HG02852 (cell line): ENCODE results near the gene DCUN1D2.
"Not testable (repeated sequence)": the region's sequence is repeated elsewhere in the genome, so short reads cannot be mapped to it uniquely, and the experiment has no call there.

Experiments used
- ATAC-seq: cut with Tn5 transposase; IDR thresholded peaks from one replicate; pipeline ENCODE4 v1.9.1; 2021; ENCODE audit warnings: mild to moderate bottlenecking, moderate library complexity; ENCODE audit not compliant: unreplicated experiment

The DCUN1D2 gene

DNA sequence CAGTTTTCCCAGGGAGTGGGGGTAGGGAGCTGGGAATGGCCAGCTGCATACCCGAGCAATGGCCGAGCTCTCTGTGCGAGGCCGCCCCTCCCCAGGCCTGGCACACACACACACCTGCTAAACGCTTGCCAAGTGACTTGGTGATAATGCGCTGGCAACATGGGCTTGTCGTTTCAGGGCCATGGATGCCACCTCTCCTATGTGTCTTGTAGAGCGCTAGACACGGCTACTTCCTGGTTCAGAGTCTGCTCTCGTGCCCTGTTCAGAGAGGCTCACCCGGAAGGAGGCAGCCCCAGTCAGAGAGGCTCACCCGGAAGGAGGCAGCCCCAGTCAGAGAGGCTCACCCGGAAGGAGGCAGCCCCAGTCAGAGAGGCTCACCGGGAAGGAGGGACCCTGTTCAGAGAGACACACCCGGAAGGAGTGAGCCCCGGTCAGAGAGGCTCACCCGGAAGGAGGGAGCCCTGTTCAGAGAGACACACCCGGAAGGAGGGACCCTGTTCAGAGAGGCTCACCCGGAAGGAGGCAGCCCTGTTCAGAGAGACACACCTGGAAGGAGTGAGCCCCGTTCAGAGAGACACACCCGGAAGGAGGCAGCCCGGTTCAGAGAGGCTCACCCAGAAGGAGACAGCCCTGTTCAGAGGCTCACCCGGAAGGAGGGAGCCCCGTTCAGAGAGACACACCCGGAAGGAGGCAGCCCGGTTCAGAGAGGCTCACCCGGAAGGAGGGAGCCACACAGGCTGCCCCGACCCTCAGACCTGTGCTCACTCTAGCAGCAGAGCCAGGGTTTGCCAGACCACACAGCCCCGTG is 41.4 kb downstream of the DCUN1D2 start:
- ATAC-seq = no peak

DNA sequence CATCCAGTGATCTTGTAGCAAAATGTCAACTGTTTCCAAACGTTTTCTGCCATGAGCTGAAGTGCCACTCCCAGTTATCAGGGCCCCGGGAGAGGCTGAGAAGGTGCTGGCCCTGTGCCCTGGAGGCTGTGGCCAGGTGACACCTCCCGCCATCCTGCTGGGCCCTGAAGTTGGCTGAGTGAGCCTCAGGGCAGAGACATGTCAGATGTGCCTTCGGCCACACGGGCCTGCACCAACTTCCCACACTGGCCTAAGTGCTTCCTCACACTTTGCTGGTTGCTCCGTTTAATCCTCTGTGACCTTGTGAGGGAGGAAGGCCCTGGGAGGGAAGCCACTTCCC is 42.0 kb downstream of the DCUN1D2 start:
- ATAC-seq = no peak

DNA sequence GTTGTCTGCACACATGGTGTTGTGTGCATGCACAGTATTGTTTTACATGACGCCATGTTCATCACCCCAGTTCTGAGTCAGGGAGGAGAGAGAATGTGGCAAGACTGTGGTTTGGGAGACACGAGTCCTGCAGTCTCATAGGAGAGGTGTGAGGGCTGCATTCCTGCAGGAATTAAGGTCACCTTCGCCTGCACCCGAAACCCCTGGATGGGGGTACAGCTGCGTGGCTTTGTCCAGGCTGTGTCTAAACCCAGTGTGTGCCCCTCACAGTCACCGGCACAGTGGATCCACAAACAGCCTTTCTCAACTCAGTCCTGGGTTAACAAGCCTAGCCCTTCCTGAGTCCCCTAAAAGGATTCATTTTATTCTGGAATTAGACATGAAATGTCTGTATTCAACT is 42.9 kb downstream of the DCUN1D2 start:
- ATAC-seq = no peak

DNA sequence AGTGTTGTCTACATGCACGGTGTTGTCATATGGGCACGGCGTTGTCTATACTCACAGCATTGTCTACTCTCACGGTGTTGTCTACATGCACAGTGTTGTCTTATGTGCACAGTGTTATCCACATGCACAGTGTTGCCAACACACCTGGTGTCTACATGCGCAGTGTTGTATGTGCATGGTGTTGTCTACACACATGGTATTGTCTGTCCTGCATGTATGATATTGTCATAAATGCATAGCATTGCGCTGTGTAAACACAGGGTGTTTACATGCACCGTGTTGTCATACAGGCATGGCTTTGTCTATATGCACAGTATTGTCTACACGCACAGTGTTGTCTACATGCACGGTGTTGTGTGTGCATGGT is 44.0 kb downstream of the DCUN1D2 start:
- no peak for ATAC-seq

DNA sequence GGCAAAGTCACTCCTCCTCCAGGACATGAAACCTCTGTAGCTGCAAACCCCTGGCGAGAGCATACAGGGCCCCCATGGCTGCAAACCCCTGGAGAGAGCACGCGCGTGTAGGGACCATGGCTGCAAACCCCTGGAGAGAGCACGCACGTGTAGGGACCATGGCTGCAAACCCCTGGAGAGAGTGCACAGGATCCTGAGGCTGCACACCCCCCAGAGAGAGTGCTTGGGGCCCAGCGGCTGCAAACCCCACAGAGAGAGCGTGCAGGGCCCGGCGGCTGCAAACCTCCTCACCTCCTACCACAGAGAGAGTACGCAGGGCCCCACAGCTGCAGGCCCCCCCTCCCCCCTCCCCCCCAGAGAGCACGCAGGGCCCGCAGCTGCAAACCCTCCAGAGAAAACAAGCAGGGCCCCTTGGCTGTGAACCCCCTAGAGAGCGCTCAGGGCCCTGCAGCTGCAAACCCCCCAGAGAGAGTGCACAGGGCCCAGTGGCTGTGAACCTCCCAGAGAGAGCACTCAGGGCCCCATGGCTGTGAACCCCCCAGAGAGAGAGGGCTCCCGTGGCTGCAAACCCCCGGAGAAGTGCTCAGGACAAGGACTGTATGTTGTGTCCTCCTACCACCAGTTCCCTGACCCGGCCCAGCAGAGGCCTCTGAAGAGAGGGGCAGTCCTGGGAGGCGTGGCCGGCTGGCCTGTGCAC is 44.6 kb downstream of the DCUN1D2 start:
- ATAC-seq = no peak

DNA sequence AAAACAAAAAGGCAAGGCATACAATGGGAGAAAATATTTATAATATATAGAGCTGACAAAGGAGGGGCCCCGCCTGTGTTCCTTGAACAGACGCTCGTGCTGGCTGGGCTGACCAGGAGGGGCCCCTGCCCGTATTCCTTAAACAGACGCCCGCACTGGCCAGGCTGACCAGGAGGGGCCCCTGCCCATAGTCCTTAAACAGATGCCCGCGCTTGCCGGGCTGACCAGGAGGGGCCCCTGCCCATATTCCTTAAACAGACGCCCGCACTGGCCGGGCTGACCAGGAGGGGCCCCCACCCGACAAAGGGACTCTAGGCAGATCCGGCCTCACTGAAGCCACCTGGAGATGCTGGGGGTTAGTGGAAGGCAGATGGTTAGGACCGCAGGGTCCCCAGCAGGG is 46.5 kb downstream of the DCUN1D2 start:
- no peak for ATAC-seq

DNA sequence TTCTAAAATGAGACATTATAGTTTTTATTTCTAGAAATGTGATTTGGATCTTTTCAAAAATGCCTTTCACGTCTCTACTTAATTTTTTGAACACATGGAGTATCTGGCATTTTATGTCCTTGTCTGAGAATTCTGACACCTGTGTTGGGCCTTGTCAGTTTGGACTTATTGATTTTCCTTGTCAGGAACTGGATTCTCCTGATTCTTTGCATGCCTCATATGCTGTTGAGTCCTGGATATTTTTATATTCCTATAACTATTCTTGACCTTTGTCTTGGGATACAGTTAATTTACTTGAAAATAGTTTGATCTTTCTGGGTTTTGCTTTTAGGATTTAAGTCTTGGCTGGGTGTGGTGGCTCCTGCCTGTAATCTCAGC is 47.5 kb downstream of the DCUN1D2 start:
- ATAC-seq = no peak

DNA sequence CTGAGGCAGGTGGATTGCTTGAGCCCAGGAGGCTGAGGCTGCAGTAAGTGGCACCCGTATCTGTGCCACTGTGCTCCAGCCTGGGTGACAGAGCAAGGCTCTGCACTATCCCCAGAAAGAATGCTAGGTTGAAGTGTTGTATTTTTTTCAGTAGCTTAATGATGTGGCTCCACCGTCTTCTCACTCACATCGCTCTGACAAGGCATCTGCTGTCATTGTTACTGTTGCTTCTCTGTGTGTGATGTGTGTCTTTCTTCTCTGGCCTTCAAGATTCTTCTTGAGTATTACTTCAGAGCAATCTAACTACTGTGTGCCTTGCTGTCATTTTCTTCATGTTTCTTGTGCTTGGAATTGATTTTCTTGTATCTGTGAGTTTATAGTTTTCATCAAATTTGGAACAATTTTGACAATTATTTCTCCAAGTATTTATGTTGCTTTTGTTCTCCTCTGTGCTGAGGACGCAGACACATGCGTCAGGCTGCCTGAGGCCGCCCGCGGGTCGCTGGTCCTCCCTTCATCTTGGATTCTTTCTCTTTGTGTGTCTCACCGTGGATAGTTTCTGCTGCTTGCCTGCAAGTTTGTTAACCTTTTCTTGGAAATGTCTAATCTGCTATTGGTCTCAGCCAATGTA is 48.0 kb downstream of the DCUN1D2 start:
- no peak for ATAC-seq

DNA sequence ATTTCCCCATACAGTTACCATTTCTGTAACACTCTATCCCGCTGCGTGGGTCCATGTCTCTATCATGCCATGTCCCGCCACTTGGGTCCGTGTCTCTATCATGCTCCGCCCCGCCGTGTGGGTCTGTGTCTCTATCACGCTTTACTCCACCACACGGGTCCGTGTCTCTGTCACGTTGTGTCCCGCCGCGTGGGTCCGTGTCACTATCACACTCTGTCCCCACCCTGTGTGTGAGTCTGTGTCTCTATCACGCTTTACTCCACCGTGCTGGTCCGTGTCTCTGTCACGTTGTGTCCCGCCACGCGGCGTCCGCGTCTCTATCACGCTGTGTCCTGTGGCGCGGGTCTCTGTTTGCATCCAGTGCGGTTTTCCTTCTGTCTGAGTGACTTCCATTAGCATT is 48.9 kb downstream of the DCUN1D2 start:
- no peak for ATAC-seq

DNA sequence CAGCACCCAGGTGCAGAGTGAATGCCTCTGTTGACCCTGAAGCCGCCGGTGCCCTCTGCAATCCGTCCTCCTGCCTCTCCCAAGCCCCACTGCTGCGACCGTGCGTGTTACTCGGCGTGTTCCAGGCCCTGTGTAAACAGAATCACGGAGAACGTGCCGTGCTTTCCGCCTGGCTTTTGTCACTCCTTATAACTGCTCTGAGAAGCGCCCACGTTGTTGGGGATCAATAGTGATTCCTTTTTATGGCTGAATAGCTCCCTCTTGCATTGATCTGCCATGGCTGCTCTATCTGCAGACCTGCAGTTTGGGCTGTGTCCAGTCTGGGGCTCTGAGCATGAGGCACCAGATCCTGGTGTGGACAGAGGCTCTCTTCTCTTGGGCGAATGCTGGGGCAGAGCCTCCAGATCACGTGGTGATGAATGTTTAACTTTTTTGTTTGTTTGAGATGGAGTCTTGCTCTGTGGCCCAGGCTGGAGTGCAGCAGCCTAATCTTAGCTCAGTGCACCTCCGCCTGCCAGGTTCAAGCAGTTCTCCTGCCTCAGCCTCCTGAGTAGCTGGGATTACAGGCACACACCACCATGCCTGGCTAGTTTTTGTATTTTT is 53.0 kb downstream of the DCUN1D2 start:
- no peak for ATAC-seq

DNA sequence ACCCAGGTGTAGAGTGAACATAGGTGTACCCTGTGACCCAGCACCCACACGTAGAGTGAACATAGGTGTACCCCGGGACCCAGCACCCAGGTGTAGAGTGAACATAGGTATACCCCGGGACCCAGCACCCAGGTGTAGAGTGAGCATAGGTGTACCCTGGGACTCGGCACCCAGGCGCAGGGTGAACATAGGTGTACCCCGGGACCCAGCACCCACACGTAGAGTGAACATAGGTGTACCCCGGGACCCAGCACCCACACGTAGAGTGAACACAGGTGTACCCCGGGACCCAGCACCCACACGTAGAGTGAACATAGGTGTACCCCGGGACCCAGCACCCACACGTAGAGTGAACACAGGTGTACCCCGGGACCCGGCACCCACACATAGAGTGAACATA is 53.6 kb downstream of the DCUN1D2 start:
- ATAC-seq = not testable (repeated sequence)

DNA sequence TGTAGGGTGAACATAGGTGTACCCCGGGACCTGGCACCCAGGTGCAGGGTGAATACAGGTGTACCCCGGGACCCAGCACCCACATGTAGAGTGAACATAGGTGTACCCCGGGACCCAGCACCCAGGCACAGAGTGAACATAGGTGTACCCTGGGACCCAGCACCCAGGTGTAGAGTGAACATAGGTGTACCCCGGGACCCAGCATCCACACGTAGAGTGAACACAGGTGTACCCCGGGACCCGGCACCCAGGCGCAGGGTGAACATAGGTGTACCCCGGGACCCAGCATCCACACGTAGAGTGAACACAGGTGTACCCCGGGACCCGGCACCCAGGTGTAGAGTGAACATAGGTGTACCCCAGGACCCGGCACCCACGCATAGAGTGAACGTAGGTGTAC is 54.6 kb downstream of the DCUN1D2 start:
- not testable (repeated sequence) for ATAC-seq

DNA sequence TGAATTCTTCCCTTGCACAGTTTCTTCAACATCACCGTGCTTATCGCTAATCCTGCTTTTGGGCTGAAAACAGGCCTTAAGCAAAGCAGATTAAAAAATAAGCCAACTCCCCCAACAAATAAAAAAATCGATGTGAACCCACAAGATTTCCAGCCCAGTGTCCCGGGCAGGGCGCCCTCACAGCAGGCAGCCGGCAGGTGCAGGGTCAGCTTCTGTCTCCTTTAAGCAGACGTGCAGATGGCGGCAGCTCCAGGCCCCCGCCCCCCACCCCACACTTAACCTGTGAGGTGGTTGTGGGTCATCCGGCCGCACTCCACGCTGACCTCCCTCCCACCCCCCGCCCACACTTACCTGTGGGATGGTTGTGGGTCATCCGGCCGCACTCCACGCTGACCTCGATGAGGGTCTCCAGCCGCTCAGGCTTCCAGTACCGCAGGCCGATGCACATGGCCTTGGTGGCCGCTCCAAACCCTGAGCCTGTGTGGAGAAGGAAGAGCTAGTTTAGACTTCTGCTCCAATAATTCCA is 57.1 kb downstream of the DCUN1D2 start:
- ATAC-seq = no peak

DNA sequence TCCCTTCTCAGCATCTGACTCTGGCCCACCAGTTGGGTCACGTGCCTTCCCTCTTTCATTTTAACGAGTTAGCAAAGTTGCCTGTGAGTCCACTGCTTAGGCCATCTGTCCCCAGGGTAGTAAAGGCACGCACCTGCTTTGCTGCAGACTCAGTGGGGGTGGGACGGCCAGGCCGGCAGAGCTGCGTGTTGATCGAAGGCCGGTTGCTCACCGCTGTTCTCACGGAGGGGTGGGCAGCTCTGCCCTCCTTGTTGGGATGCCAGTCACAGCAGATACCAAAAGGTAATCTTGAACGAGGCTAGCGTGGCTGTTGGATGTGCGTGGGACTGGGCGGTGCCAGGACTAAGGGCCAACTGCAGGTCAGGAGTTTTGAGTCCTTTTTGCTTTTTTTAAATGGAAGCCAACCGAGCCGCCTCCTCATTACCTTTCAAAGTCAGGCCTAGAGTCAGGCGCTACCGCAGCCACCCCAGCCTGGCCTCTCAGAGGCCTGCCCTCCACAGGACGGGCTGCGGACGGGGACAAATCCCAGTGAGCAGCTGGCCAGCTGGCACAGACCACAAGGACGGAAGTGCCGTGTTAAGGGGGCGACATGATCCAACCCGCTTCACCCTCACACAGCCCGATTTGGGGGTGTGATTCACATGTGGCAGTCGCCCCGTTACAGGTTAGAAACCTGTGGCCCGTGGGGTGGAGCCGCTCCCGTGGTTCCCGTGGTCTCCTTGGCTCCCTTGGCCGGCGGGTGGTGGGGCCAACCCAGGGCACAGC is 57.8 kb downstream of the DCUN1D2 start:
- ATAC-seq = no peak

DNA sequence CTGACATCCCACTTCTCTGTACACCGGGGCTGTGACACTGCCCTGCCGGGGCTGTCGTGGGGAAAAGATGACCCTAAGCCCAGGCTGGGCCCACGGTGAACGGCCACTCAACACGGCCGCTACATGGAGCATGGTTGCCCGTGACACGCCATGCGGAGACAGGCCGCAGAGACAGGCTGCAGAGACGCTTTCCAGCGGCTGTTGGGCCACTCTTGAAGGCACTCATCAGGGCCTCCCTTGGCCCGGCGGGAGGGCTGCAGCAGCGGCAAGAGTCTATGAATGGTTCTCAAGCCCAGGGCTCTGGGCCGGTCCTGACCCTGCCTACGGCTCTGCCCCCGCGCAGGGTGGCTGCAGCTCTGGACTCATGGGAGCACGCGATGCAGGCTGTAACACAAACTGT is 59.3 kb downstream of the DCUN1D2 start:
- ATAC-seq = no peak

DNA sequence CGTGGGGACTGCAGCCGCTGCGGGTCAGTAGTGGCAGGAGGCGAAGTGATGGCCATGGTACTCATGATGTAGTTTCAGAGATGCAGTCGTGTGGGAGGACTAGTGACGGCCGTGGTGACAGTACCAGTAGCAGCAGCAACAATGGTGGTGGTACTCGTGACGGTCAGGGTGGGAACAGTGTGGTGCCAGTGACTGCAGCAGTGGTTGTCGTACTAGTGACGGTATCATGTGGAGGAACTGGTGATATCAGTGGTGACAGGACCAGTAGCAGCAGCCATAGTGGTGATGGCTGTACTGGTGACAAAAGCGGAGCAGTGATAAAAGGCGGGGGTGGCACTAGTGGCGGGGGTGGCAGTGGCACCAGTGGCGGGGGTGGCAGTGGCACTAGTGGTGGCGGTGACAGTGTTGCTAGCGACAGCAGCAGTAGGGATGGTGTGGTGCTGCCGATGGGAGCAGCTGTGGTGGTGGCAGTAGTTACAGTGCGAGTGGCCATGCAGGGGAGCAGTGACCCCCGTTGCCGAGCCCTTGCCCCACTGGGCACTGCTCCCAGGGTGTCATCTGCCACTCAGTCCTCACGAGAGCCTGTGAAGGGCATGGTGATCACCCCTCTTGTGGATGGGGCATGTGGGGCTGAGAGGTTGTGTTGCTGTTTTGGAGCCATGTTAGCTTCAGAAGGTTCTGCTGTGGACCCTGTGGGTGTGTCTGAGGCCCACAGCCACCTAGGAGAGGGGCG is 60.0 kb downstream of the DCUN1D2 start:
- ATAC-seq = no peak

DNA sequence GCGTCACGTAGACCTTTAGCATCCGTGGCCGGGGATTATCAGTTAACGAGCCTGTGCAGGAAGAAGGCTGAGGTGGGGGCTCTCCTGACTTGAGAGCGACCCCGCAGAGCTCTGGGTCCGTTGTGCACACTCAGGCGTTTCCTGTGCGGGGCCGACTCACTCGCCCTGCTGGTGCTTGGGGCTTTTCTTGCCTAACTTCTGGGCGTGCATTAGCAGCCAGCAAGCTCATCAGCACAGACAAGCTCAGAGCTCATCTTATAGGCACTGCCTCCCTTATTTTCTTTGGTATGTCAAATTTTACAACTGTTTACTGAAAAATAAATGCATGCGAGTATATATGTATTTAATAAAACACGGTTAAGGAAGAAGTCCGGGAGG is 60.9 kb downstream of the DCUN1D2 start:
- ATAC-seq = no peak

DNA sequence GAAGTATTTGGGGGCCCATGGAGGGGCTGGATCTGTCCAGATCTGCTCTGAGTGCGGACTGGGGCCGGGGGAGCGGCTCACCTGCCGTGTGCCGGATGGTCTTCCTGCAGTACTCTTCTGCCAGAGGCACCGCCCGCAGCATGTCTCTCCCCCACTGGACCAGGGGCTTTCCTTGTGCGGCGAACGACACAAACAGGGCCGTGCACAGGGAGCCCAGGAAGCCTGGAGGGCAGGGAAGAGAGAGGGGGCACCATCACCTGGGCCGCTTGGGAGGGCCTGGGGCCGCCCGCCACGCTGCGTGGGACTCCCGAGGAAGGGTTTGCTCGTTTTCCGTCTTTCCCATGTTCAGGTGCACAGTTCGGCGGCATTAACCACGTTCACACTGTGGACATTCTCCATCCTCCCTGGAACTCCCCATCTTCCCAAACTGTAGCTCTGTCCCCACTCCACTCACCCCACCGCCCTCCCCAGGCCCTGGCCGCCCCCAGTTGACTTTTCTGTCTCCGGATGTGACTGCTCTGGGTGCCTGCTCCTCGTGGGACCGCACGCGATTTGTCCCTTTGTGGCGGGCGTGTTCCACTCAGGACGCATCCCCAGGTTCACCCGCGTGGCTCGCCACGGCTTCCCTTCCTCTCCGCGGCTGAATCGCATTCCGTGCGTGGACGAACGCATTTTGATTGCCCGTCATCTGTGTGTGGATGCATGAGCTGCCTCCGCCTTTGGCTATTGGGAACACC is 61.5 kb downstream of the DCUN1D2 start:
- no peak for ATAC-seq

DNA sequence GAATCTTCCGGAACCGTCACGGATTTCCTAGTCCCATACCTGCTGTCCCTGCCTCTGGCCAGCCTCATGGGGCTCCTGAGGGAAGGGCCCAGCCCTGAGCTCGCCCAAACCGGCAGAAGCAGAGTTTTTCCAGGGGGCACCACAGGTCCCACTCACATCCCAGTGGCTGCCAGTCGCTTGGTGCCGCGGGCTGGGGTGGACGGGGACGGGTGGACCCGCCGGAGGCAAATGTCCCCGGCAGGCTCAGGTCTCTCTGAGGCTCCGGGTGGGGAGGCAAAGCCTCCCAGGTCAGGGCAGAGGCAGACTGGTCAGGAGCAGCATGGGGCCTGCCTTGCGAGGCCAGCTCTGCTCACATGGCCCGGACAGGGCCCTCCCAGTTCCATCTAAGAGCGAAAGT is 62.0 kb downstream of the DCUN1D2 start:
- ATAC-seq = no peak
